ENCODE data around the gene MMP2. TPM values are rescaled to one million over a fixed set of nuclear protein-coding genes. Genes with fewer than 3 reads are reported as not detected.
A peak's percentile ranks its signal among the peaks of the same experiment; 100 is the strongest.

MMP2 gene
- total and polyA plus RNA-seq, 9 donors, result 277 to 709 (median 445) TPM

GRCh38 chr16:55443434-55444346 lies 35.3 kb upstream of the MMP2 start:
- no peak overlapping the region for H3K27ac ChIP-seq (ENCODE audit: low read length)
- H3K36me3 ChIP-seq (ENCODE audit: control insufficient read depth, insufficient read depth, low read length), result no peaks in the 10 kb centered on the region
- H3K27me3 ChIP-seq (ENCODE audit: control insufficient read depth, insufficient read depth, low read length), result no peaks in the 10 kb centered on the region
- DNase-seq, result no peak
- no peaks in the 10 kb centered on the region for H3K4me1 ChIP-seq (ENCODE audit: control insufficient read depth, insufficient read depth, low read length)
- H3K4me3 ChIP-seq (ENCODE audit: low read length), result no peak overlapping the region
- WGBS (ENCODE audit: insufficient coverage), result 43% methylated on average over 7 of the region's 11 CpGs
- no peaks in the 10 kb centered on the region for H3K9me3 ChIP-seq (replicated peaks; ENCODE audit: control insufficient read depth, low read depth, low read length)

- no peaks in the 10 kb centered on the region for H3K9me3 ChIP-seq (replicated peaks; ENCODE audit: control insufficient read depth, low read depth, low read length)
- no peaks in the 10 kb centered on the region for H3K36me3 ChIP-seq (ENCODE audit: control insufficient read depth, insufficient read depth, low read length)
- no peaks in the 10 kb centered on the region for H3K27me3 ChIP-seq (ENCODE audit: control insufficient read depth, insufficient read depth, low read length)
- peak; percentile 86 for DNase-seq
- no peak overlapping the region for H3K27ac ChIP-seq (ENCODE audit: low read length)
- H3K4me1 ChIP-seq (ENCODE audit: control insufficient read depth, insufficient read depth, low read length), result no peaks in the 10 kb centered on the region
- 82% methylated on average over 7 of the region's 8 CpGs for WGBS (ENCODE audit: insufficient coverage)
- H3K4me3 ChIP-seq (ENCODE audit: low read length), result no peak overlapping the region
These were observed 34.1 kb upstream of the MMP2 start for GRCh38 chr16:55444754-55445485.

- Histone ChIP-seq H3K27ac (ENCODE audit: low read length) (no peak overlapping the region), H3K27me3 (ENCODE audit: control insufficient read depth, insufficient read depth, low read length) (peaks cover 2% of the 10 kb centered on the region), H3K36me3 (ENCODE audit: control insufficient read depth, insufficient read depth, low read length) (no peaks in the 10 kb centered on the region), H3K4me1 (ENCODE audit: control insufficient read depth, insufficient read depth, low read length) (no peaks in the 10 kb centered on the region), H3K4me3 (ENCODE audit: low read length) (no peak overlapping the region), H3K9me3 (replicated peaks; ENCODE audit: control insufficient read depth, low read depth, low read length) (no peaks in the 10 kb centered on the region)
- 87% methylated on average over 11 of the region's 12 CpGs for WGBS (ENCODE audit: insufficient coverage)
- DNase-seq, result no peak
These were observed 31.8 kb upstream of the MMP2 start for GRCh38 chr16:55447231-55447630.

- Histone ChIP-seq H3K9me3 (replicated peaks; ENCODE audit: control insufficient read depth, low read depth, low read length) (no peaks in the 10 kb centered on the region), H3K27ac (ENCODE audit: low read length) (no peak overlapping the region), H3K4me1 (ENCODE audit: control insufficient read depth, insufficient read depth, low read length) (no peaks in the 10 kb centered on the region), H3K27me3 (ENCODE audit: control insufficient read depth, insufficient read depth, low read length) (peaks cover 2% of the 10 kb centered on the region), H3K36me3 (ENCODE audit: control insufficient read depth, insufficient read depth, low read length) (no peaks in the 10 kb centered on the region), H3K4me3 (ENCODE audit: low read length) (no peak overlapping the region)
- 90% methylated on average over 1 of the region's 2 CpGs for WGBS (ENCODE audit: insufficient coverage)
- DNase-seq, result no peak
These were observed 26.0 kb upstream of the MMP2 start for GRCh38 chr16:55452996-55453395.

- DNase-seq, result peak; percentile 52
- Histone ChIP-seq H3K27me3 (ENCODE audit: control insufficient read depth, insufficient read depth, low read length) (peaks cover 2% of the 10 kb centered on the region), H3K27ac (ENCODE audit: low read length) (no peak overlapping the region), H3K4me1 (ENCODE audit: control insufficient read depth, insufficient read depth, low read length) (no peaks in the 10 kb centered on the region), H3K36me3 (ENCODE audit: control insufficient read depth, insufficient read depth, low read length) (no peaks in the 10 kb centered on the region), H3K4me3 (ENCODE audit: low read length) (no peak overlapping the region), H3K9me3 (replicated peaks; ENCODE audit: control insufficient read depth, low read depth, low read length) (no peaks in the 10 kb centered on the region)
- WGBS (ENCODE audit: insufficient coverage), result 80% methylated on average over 1 of the region's 2 CpGs
These were observed 25.1 kb upstream of the MMP2 start for GRCh38 chr16:55453909-55454308.

- WGBS (ENCODE audit: insufficient coverage), result 82% methylated on average over 5 of the region's 6 CpGs
- H3K36me3 ChIP-seq (ENCODE audit: control insufficient read depth, insufficient read depth, low read length), result no peaks in the 10 kb centered on the region
- no peak overlapping the region for H3K4me3 ChIP-seq (ENCODE audit: low read length)
- DNase-seq, result no peak
- H3K9me3 ChIP-seq (replicated peaks; ENCODE audit: control insufficient read depth, low read depth, low read length), result no peaks in the 10 kb centered on the region
- H3K4me1 ChIP-seq (ENCODE audit: control insufficient read depth, insufficient read depth, low read length), result no peaks in the 10 kb centered on the region
- H3K27ac ChIP-seq (ENCODE audit: low read length), result no peak overlapping the region
- peaks cover 2% of the 10 kb centered on the region for H3K27me3 ChIP-seq (ENCODE audit: control insufficient read depth, insufficient read depth, low read length)
These were observed 24.1 kb upstream of the MMP2 start for GRCh38 chr16:55454861-55455260.

GRCh38 chr16:55462241-55462640 lies 16.8 kb upstream of the MMP2 start:
- 58% methylated on average over 4 of the region's 6 CpGs for WGBS (ENCODE audit: insufficient coverage)
- Histone ChIP-seq H3K9me3 (replicated peaks; ENCODE audit: control insufficient read depth, low read depth, low read length) (no peaks in the 10 kb centered on the region), H3K4me3 (ENCODE audit: low read length) (no peak overlapping the region), H3K27ac (ENCODE audit: low read length) (no peak overlapping the region), H3K36me3 (ENCODE audit: control insufficient read depth, insufficient read depth, low read length) (no peaks in the 10 kb centered on the region), H3K4me1 (ENCODE audit: control insufficient read depth, insufficient read depth, low read length) (peaks cover 3% of the 10 kb centered on the region), H3K27me3 (ENCODE audit: control insufficient read depth, insufficient read depth, low read length) (no peaks in the 10 kb centered on the region)
- no peak for DNase-seq

- H3K36me3 ChIP-seq (ENCODE audit: control insufficient read depth, insufficient read depth, low read length), result no peaks in the 10 kb centered on the region
- no peak overlapping the region for H3K27ac ChIP-seq (ENCODE audit: low read length)
- WGBS (ENCODE audit: insufficient coverage), result 10% methylated on average over 2 of the region's 4 CpGs
- no peaks in the 10 kb centered on the region for H3K9me3 ChIP-seq (replicated peaks; ENCODE audit: control insufficient read depth, low read depth, low read length)
- H3K4me1 ChIP-seq (ENCODE audit: control insufficient read depth, insufficient read depth, low read length), result peaks cover 3% of the 10 kb centered on the region
- no peak overlapping the region for H3K4me3 ChIP-seq (ENCODE audit: low read length)
- no peaks in the 10 kb centered on the region for H3K27me3 ChIP-seq (ENCODE audit: control insufficient read depth, insufficient read depth, low read length)
- DNase-seq, result no peak
These were observed 14.6 kb upstream of the MMP2 start for GRCh38 chr16:55464375-55464774.

- Histone ChIP-seq H3K36me3 (ENCODE audit: control insufficient read depth, insufficient read depth, low read length) (no peaks in the 10 kb centered on the region), H3K4me1 (ENCODE audit: control insufficient read depth, insufficient read depth, low read length) (peaks cover 3% of the 10 kb centered on the region), H3K27me3 (ENCODE audit: control insufficient read depth, insufficient read depth, low read length) (no peaks in the 10 kb centered on the region), H3K9me3 (replicated peaks; ENCODE audit: control insufficient read depth, low read depth, low read length) (no peaks in the 10 kb centered on the region), H3K4me3 (ENCODE audit: low read length) (no peak overlapping the region), H3K27ac (ENCODE audit: low read length) (no peak overlapping the region)
- DNase-seq, result peak; percentile 93
- 39% methylated on average over 12 of the region's 19 CpGs for WGBS (ENCODE audit: insufficient coverage)
These were observed 13.7 kb upstream of the MMP2 start for GRCh38 chr16:55465077-55465896.

GRCh38 chr16:55466209-55466608 lies 12.8 kb upstream of the MMP2 start:
- peaks cover 12% of the 10 kb centered on the region for H3K4me1 ChIP-seq (ENCODE audit: control insufficient read depth, insufficient read depth, low read length)

More at GRCh38 chr16:55466209-55466608, 12.8 kb upstream of the MMP2 start:
- DNase-seq, result no peak
- Histone ChIP-seq H3K27ac (ENCODE audit: low read length) (no peak overlapping the region), H3K4me3 (ENCODE audit: low read length) (no peak overlapping the region), H3K27me3 (ENCODE audit: control insufficient read depth, insufficient read depth, low read length) (no peaks in the 10 kb centered on the region), H3K9me3 (replicated peaks; ENCODE audit: control insufficient read depth, low read depth, low read length) (no peaks in the 10 kb centered on the region), H3K36me3 (ENCODE audit: control insufficient read depth, insufficient read depth, low read length) (no peaks in the 10 kb centered on the region)
- 85% methylated on average over 2 of the region's 4 CpGs for WGBS (ENCODE audit: insufficient coverage)
